ENCODE results near the gene ADAMTS18.

DNA sequence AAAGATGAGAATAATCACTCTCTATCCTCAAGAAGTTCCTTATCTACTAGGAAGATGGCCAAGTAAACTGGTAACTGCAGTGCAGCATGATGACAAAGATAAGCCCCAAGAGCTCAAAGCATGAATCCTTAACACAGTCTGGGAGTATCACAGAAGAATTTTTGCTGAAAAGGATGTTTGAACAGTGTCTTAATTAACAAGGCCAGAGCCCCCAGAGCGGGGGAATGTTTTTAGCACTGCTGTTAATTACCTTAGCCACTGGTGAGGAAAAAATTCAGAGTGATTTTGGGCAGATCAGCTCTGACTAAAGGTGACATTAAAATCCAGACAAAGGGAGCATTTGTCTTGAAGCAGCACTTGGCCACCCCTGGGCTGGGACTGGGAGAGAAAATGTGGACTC, 30.1 kb downstream of the ADAMTS18 start:
- TF ChIP-seq, protein P1, sequence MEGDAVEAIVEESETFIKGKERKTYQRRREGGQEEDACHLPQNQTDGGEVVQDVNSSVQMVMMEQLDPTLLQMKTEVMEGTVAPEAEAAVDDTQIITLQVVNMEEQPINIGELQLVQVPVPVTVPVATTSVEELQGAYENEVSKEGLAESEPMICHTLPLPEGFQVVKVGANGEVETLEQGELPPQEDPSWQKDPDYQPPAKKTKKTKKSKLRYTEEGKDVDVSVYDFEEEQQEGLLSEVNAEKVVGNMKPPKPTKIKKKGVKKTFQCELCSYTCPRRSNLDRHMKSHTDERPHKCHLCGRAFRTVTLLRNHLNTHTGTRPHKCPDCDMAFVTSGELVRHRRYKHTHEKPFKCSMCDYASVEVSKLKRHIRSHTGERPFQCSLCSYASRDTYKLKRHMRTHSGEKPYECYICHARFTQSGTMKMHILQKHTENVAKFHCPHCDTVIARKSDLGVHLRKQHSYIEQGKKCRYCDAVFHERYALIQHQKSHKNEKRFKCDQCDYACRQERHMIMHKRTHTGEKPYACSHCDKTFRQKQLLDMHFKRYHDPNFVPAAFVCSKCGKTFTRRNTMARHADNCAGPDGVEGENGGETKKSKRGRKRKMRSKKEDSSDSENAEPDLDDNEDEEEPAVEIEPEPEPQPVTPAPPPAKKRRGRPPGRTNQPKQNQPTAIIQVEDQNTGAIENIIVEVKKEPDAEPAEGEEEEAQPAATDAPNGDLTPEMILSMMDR (IDR thresholded peaks at IDR 0.05; ENCODE audit: extremely low read depth in 1 of 2, insufficient read depth in 1 of 2, low read depth in 1 of 2, low read length in 2 of 2) = no peak
- no peak for TF ChIP-seq FOS (IDR thresholded peaks at IDR 0.05; ENCODE audit: borderline replicate concordance, insufficient read depth, low read length)
- TF ChIP-seq JUN (IDR thresholded peaks at IDR 0.05; ENCODE audit: borderline replicate concordance, insufficient read depth, insufficient read length, low read depth) = no peak
